CD14-positive monocyte (primary cell): ENCODE measurements around the gene KIF3B. TPM values are rescaled to one million over a fixed set of nuclear protein-coding genes. Genes with fewer than 3 reads are reported as not detected.

Experiments used
- DNase-seq, 3 donors: peaks; one replicate each; pipeline ENCODE4 v3.0.0-alpha.2; 2011 to 2022
- H2AFZ ChIP-seq: 2 replicates; pipeline ENCODE4 v1.6.0; 2012; ENCODE audit warnings: mild to moderate bottlenecking, low read depth, low read length, inconsistent platforms; ENCODE audit not compliant: insufficient read depth, poor library complexity, severe bottlenecking
- H3K27ac ChIP-seq, 2 donors: 1 replicate in 1 of 2; 2 replicates in 1 of 2; pipeline ENCODE4 v1.5.1; 2012 to 2013; ENCODE audit warnings: low read length in 2 of 2, control low read depth in 1 of 2, inconsistent platforms in 1 of 2, low read depth in 1 of 2, mild to moderate bottlenecking in 1 of 2
- H3K27me3 ChIP-seq, 2 donors: one replicate each; pipeline versions ENCODE4 v1.6.0 to v1.6.1; 2011 to 2013; ENCODE audit warnings: low read length in 2 of 2; ENCODE audit not compliant: control insufficient read depth in 2 of 2, insufficient read depth in 2 of 2
- H3K36me3 ChIP-seq, 2 donors: replicated peaks in 1 of 2; 1 replicate in 1 of 2; 2 replicates in 1 of 2; pipeline versions ENCODE4 v1.5.1 to v1.6.1; 2012 to 2013; ENCODE audit warnings: low read length in 2 of 2, control low read depth in 1 of 2, inconsistent platforms in 1 of 2, mild to moderate bottlenecking in 1 of 2; ENCODE audit not compliant: insufficient read depth in 2 of 2, control insufficient read depth in 1 of 2
- H3K4me1 ChIP-seq, 2 donors: 1 replicate in 1 of 2; 2 replicates in 1 of 2; pipeline versions ENCODE4 v1.5.1 to v1.6.1; 2012 to 2013; ENCODE audit warnings: low read length in 2 of 2, control low read depth in 1 of 2, inconsistent platforms in 1 of 2, mild to moderate bottlenecking in 1 of 2, moderate library complexity in 1 of 2; ENCODE audit not compliant: insufficient read depth in 2 of 2, control insufficient read depth in 1 of 2
- H3K4me2 ChIP-seq: replicated peaks from 2 replicates; pipeline ENCODE3; 2012; ENCODE audit warnings: low read length, moderate library complexity, mild to moderate bottlenecking; ENCODE audit not compliant: poor library complexity, severe bottlenecking; ENCODE audit errors: extremely low read depth
- H3K4me3 ChIP-seq, 3 experiments: fragments of 200-600 bp in 1 of 3; sonication (generic) in 1 of 3; replicated peaks in 1 of 3; 1 replicate in 2 of 3; 2 replicates in 1 of 3; pipeline ENCODE4 v1.5.1; 2011 to 2013; ENCODE audit warnings: low read length in 3 of 3, mild to moderate bottlenecking in 3 of 3, control low read depth in 2 of 3, low read depth in 2 of 3, inconsistent platforms in 1 of 3, moderate library complexity in 1 of 3
- H3K79me2 ChIP-seq: 2 replicates; pipeline ENCODE4 v1.6.0; 2012; ENCODE audit warnings: mild to moderate bottlenecking, control low read depth, inconsistent platforms, low read length, moderate library complexity; ENCODE audit not compliant: insufficient read depth
- H3K9ac ChIP-seq: 2 replicates; pipeline ENCODE4 v1.6.0; 2017; ENCODE audit warnings: low read length, mild to moderate bottlenecking; ENCODE audit not compliant: insufficient read depth, poor library complexity, severe bottlenecking
- H3K9me3 ChIP-seq, 2 donors: replicated peaks in 1 of 2; 1 replicate in 1 of 2; 2 replicates in 1 of 2; pipeline versions ENCODE4 v1.5.1 to v1.6.1; 2012 to 2013; ENCODE audit warnings: low read length in 2 of 2, control low read depth in 1 of 2; ENCODE audit not compliant: control insufficient read depth in 1 of 2, insufficient read depth in 1 of 2
- H4K20me1 ChIP-seq: 2 replicates; pipeline ENCODE4 v1.6.0; 2012; ENCODE audit warnings: mild to moderate bottlenecking, low read length, control low read depth, moderate library complexity; ENCODE audit not compliant: insufficient read depth
- H3K27ac Mint-ChIP-seq, 7 donors: one replicate each; pipeline ENCODE4 v1.8.0; 2020; ENCODE audit warnings: mild to moderate bottlenecking in 7 of 7, mixed read lengths in 7 of 7, moderate library complexity in 6 of 7, inconsistent platforms in 2 of 7
- H3K27me3 Mint-ChIP-seq, 3 donors: one replicate each; pipeline ENCODE4 v1.8.0; 2021 to 2022; ENCODE audit warnings: low read depth in 3 of 3, mild to moderate bottlenecking in 3 of 3, mixed read lengths in 3 of 3, moderate library complexity in 3 of 3, inconsistent platforms in 1 of 3
- H3K36me3 Mint-ChIP-seq, 2 donors: one replicate each; pipeline ENCODE4 v1.8.0; 2020; ENCODE audit warnings: mixed read lengths in 2 of 2, inconsistent platforms in 1 of 2, mild to moderate bottlenecking in 1 of 2
- H3K4me1 Mint-ChIP-seq: one replicate; pipeline ENCODE4 v1.8.0; 2020; ENCODE audit warnings: mild to moderate bottlenecking, mixed read lengths
- H3K4me3 Mint-ChIP-seq, 2 donors: one replicate each; pipeline ENCODE4 v1.8.0; 2020; ENCODE audit warnings: mild to moderate bottlenecking in 2 of 2, mixed read lengths in 2 of 2, moderate library complexity in 1 of 2
- H3K9me3 Mint-ChIP-seq, 7 donors: one replicate each; pipeline ENCODE4 v1.8.0; 2020 to 2022; ENCODE audit warnings: mixed read lengths in 7 of 7, mild to moderate bottlenecking in 6 of 7, moderate library complexity in 6 of 7, inconsistent platforms in 2 of 7
- WGBS: methylation state at CpG from one replicate; pipeline ENCODE4 v1.1.5; 2013; ENCODE audit warnings: missing lambda C conversion rate; ENCODE audit not compliant: insufficient coverage; 5-methylcytosine and 5-hydroxymethylcytosine counted together
- intact Hi-C, 2 donors: fragments of 100-400 bp; cut with micrococcal nuclease; formaldehyde crosslinking; loops; one replicate each; pipeline versions ENCODE4 v1.15.0 to v1.15.1; 2023
- polyA plus RNA-seq, 3 donors: library from polyadenylated mRNA; depleted of rRNA in 1 of 3; unstranded in 2 of 3; stranded (reverse) in 1 of 3; fragments of 300-500 nt in 2 of 3; fragments of >200 nt in 1 of 3; fragmentation: Illumina TruSeq in 2 of 3; gene quantifications; 1 replicate in 2 of 3; 2 replicates in 1 of 3; pipeline ENCODE4 v1.2.3, GENCODE V29; 2012 to 2021
- TF ChIP-seq, protein P1 (sequence below): fragments of 200-600 bp; IDR thresholded peaks from one replicate; pipeline ENCODE4 v1.8.0; 2022; ENCODE audit warnings: antibody characterized with exemption, mild to moderate bottlenecking

Gene KIF3B
- polyA plus RNA-seq, 3 donors = 1.5 to 7.5 (median 3.4) TPM

DNA sequence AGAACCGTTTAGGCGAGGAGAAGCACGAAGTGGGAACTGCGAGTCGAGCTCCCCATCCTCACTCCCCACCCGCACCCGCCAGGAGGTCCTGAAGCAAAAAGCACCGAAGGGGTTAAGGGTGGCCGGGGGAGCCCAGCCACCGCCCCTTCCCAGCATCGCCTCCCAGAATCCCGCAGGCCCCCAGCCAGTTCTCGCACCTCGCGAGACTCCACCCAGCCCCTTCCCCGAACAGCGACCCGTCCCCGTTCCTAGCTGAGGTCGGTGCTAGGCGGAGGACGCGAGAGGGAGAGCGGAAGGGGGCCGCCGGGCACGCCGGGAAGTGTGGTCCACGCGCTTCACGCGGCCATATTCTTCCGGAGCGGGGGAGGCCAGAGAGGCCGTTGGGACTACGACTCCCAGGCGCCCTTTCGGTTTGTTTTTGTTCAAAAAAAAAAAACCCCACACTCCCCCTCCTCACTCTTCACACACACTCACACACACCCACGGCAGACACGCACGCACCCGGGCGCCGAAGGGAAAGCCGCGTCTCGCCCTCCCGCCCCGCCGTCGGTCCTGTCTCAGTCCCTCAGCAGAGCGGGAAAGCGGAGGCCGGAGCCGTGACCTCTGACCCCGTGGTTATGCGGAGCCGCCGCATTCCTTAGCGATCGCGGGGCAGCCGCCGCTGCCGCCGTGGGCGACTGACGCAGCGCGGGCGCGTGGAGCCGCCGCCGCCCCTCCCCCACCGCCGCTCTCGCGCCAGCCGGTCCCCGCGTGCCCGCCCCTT lies 80.6 kb downstream of the KIF3B start, which contains the start of gene ASXL1:
TSS of gene ASXL1 (plus strand) at position 463 of the 763 bp plus-strand sequence. CDS start 445 bp downstream, outside the sequence.
- H3K36me3 ChIP-seq = no peaks in the 10 kb centered on the region
- H3K9ac ChIP-seq = peak within 1 kb of the TSS; percentile 88
- H4K20me1 ChIP-seq = peaks cover 43% of the 10 kb centered on the region
- H2AFZ ChIP-seq = peak within 1 kb of the TSS; percentile 87
- peak within 1 kb of the TSS; percentile 69 to 86 (median 74) for H3K4me3 ChIP-seq
- peaks cover 0 to 2% (median 0%) of the 10 kb centered on the region in 7 donors for H3K9me3 Mint-ChIP-seq
- H3K4me1 ChIP-seq = peaks cover 31 to 41% of the 10 kb centered on the region in 2 donors
- H3K79me2 ChIP-seq = peaks cover 48% of the 10 kb centered on the region
- H3K27me3 ChIP-seq = no peaks in the 10 kb centered on the region
- peaks cover 38% of the 10 kb centered on the region for H3K4me1 Mint-ChIP-seq
- peaks cover 1 to 8% of the 10 kb centered on the region in 2 donors for H3K36me3 Mint-ChIP-seq
- peak within 1 kb of the TSS; percentile 100 for H3K4me2 ChIP-seq
- peak; percentile 90 to 92 (median 91) for DNase-seq
- TF ChIP-seq, protein P1, sequence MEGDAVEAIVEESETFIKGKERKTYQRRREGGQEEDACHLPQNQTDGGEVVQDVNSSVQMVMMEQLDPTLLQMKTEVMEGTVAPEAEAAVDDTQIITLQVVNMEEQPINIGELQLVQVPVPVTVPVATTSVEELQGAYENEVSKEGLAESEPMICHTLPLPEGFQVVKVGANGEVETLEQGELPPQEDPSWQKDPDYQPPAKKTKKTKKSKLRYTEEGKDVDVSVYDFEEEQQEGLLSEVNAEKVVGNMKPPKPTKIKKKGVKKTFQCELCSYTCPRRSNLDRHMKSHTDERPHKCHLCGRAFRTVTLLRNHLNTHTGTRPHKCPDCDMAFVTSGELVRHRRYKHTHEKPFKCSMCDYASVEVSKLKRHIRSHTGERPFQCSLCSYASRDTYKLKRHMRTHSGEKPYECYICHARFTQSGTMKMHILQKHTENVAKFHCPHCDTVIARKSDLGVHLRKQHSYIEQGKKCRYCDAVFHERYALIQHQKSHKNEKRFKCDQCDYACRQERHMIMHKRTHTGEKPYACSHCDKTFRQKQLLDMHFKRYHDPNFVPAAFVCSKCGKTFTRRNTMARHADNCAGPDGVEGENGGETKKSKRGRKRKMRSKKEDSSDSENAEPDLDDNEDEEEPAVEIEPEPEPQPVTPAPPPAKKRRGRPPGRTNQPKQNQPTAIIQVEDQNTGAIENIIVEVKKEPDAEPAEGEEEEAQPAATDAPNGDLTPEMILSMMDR = no peak
- H3K27ac Mint-ChIP-seq = peak within 1 kb of the TSS; percentile 95 to 100 (median 99)
- no peaks in the 10 kb centered on the region for H3K27me3 Mint-ChIP-seq
- H3K27ac ChIP-seq = peak within 1 kb of the TSS; percentile 91 to 94
- no peaks in the 10 kb centered on the region for H3K9me3 ChIP-seq
- intact Hi-C loops = loop anchor here in 1 of 2 donors (5.0 kb wide), 1 partner anchor 246 kb away; no protein-coding TSS in a partner anchor
- peak within 1 kb of the TSS; percentile 96 to 99 for H3K4me3 Mint-ChIP-seq
- WGBS = under 1% methylated on average over 47 of the region's 83 CpGs

DNA sequence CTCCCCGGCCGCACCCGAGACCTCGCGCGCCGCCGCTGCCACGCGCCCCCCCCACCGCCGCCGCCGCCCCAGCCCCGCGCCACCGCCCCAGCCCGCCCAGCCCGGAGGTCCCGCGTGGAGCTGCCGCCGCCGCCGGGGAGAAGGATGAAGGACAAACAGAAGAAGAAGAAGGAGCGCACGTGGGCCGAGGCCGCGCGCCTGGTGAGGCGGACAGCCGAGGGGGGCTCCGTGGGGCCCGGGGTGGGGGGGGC lies 81.1 kb downstream of the KIF3B start:
- Histone ChIP-seq H4K20me1 (peaks cover 48% of the 10 kb centered on the region), H3K27ac (peak overlapping the region; percentile 91 to 94), H3K36me3 (no peaks in the 10 kb centered on the region), H2AFZ (peak overlapping the region; percentile 87), H3K4me1 (peaks cover 31 to 41% of the 10 kb centered on the region in 2 donors), H3K4me3 (peak overlapping the region; percentile 57 to 86 (median 74)), H3K79me2 (peaks cover 53% of the 10 kb centered on the region), H3K9me3 (no peaks in the 10 kb centered on the region), H3K27me3 (no peaks in the 10 kb centered on the region), H3K4me2 (peak overlapping the region; percentile 100), H3K9ac (peak overlapping the region; percentile 80)
- Mint-ChIP-seq H3K4me3 (peak overlapping the region in 1 of 2 donors; percentile 39), H3K4me1 (peaks cover 44% of the 10 kb centered on the region), H3K36me3 (peaks cover 1 to 8% of the 10 kb centered on the region in 2 donors), H3K27ac (no peak overlapping the region), H3K27me3 (no peaks in the 10 kb centered on the region), H3K9me3 (peaks cover 0 to 2% (median 0%) of the 10 kb centered on the region in 7 donors)
- WGBS = no CpG with 5 or more reads among the region's 35 CpGs
- peak in 1 of 3 donors; percentile 36 for DNase-seq
- intact Hi-C loops = loop anchor here in 1 of 2 donors (5.0 kb wide), 1 partner anchor 246 kb away; no protein-coding TSS in a partner anchor
- TF ChIP-seq, protein P1 = no peak
